Skeletal muscle tissue (tissue), 4 donors: ENCODE measurements around the gene DNAAF5. TPM values are rescaled to one million over a fixed set of nuclear protein-coding genes. Genes with fewer than 3 reads are reported as not detected.
"Not testable (repeated sequence)": the region's sequence is repeated elsewhere in the genome, so short reads cannot be mapped to it uniquely, and the experiment has no call there.

Source experiments
- H3K27ac ChIP-seq: one replicate; pipeline ENCODE4 v1.7.0; 2013; ENCODE audit warnings: mild to moderate bottlenecking, low read depth, low read length, inconsistent platforms
- H3K27me3 ChIP-seq, 3 donors: one replicate each; pipeline ENCODE4 v1.7.0; 2013; ENCODE audit warnings: low read length in 3 of 3; ENCODE audit not compliant: control insufficient read depth in 3 of 3, insufficient read depth in 3 of 3
- H3K36me3 ChIP-seq, 3 donors: one replicate each; pipeline ENCODE4 v1.7.0; 2013; ENCODE audit warnings: low read length in 3 of 3; ENCODE audit not compliant: control insufficient read depth in 3 of 3, insufficient read depth in 3 of 3
- H3K4me1 ChIP-seq, 3 donors: one replicate each; pipeline ENCODE4 v1.7.0; 2013; ENCODE audit warnings: low read length in 3 of 3, mild to moderate bottlenecking in 3 of 3; ENCODE audit not compliant: control insufficient read depth in 3 of 3, insufficient read depth in 3 of 3
- H3K4me3 ChIP-seq, 3 donors: one replicate each; pipeline ENCODE4 v1.7.0; 2013; ENCODE audit warnings: low read length in 3 of 3
- H3K9ac ChIP-seq, 3 donors: one replicate each; pipeline ENCODE4 v1.7.0; 2013; ENCODE audit warnings: low read length in 3 of 3, mild to moderate bottlenecking in 3 of 3, moderate library complexity in 2 of 3, low read depth in 1 of 3
- H3K9me3 ChIP-seq, 3 donors: one replicate each; pipeline ENCODE4 v1.7.0; 2013; ENCODE audit warnings: low read length in 3 of 3; ENCODE audit not compliant: control insufficient read depth in 3 of 3
- total RNA-seq: library from RNA; depleted of rRNA; stranded (reverse); fragments of >200 nt; gene quantifications from one replicate; pipeline ENCODE4 v1.2.3, GENCODE V29; 2014
- donor health status: Osteomylitis.

The DNAAF5 gene
- total RNA-seq, 1 donor from 2014 or later, result 13.0 TPM

DNA sequence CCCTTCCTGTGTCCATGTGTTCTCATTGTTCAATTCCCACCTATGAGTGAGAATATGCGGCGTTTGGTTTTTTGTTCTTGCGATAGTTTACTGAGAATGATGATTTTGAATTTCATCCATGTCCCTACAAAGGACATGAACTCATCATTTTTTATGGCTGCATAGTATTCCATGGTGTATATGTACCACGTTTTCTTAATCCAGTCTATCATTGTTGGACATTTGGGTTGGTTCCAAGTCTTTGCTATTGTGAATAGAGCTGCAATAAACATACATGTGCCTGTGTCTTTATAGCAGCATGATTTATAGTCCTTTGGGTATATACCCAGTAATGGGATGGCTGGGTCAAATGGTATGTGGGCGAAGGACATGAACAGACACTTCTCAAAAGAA lies 17.6 kb downstream of the DNAAF5 start:
- not testable (repeated sequence) for H3K27ac ChIP-seq, H3K9me3 ChIP-seq, H3K9ac ChIP-seq, H3K27me3 ChIP-seq, H3K4me3 ChIP-seq, H3K4me1 ChIP-seq
- H3K36me3 ChIP-seq, result peaks cover 31 to 34% (median 33%) of the 10 kb centered on the region in 3 donors

DNA sequence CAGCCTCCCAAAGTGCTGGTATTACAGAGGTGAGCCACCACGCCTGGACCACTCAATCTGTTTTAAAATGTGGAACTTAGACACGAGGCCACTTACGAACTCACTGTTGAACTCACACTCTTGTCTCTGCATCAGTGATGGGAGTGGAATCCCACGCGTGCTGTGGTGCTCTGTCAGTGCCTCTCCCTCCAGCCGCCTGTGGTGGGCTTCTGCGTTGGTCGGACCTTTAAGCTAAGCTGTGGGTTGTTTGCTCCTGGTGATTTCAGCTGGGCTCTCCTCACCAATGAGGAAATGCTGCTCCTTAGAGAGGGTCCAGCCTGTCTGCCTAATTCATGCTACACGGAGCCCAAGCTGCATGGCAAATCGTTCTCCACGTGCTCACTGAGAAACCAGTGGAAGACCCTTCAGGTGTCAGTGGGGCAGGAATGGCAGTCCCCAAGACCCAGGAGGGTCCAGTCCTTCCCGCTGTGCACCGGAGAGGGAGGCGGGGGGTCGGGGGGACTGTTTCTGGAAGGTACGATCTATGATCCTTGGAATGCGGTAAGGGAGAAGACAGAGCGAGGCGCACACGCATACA lies 18.4 kb downstream of the DNAAF5 start:
- H3K4me1 ChIP-seq, result peaks cover 0 to 2% (median 0%) of the 10 kb centered on the region in 3 donors
- no peak overlapping the region for H3K9ac ChIP-seq
- no peaks in the 10 kb centered on the region for H3K9me3 ChIP-seq
- no peak overlapping the region for H3K27ac ChIP-seq
- no peaks in the 10 kb centered on the region for H3K27me3 ChIP-seq
- no peak overlapping the region for H3K4me3 ChIP-seq
- H3K36me3 ChIP-seq, result peaks cover 26 to 33% (median 32%) of the 10 kb centered on the region in 3 donors

DNA sequence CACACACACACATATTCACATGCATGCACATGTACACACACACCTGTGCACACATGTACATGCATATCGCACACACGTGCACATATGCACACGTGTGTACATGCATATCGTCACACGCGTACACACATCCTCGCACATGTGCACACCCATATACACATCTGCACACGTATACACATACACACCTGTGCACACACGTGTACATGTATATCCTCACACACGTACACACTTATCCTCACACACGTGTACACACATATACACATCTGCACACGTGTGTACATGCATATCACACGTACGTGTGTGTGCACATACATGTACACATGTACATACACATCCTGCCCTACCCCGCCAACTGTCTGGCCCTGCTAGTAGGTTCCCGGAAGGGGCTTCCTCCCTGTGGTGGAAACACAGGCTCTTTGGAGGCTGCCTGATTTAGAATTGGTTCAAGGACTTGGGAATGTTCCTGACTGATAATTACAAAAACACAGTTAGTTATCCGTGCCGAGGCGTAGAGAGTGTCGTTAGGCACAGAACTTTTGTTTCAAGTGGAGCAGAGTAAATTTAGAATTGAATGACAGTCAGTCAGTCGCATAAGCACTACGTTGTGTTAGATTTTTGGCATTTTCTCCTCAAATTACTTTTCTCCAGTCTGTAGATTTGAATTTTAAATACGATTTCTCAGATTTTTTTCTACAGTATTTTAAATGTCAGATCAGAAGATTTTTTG lies 19.1 kb downstream of the DNAAF5 start:
- H3K4me1 ChIP-seq, result peaks cover 0 to 2% (median 2%) of the 10 kb centered on the region in 3 donors
- peaks cover 24 to 33% (median 26%) of the 10 kb centered on the region in 3 donors for H3K36me3 ChIP-seq
- no peaks in the 10 kb centered on the region for H3K27me3 ChIP-seq
- H3K9me3 ChIP-seq, result no peaks in the 10 kb centered on the region
- H3K4me3 ChIP-seq, result no peak overlapping the region
- no peak overlapping the region for H3K9ac ChIP-seq
- H3K27ac ChIP-seq, result no peak overlapping the region

GRCh38 chr7:746155-747061 lies 19.9 kb downstream of the DNAAF5 start:
- Histone ChIP-seq H3K36me3 (peaks cover 21 to 28% (median 22%) of the 10 kb centered on the region in 3 donors), H3K9me3 (no peaks in the 10 kb centered on the region), H3K9ac (no peak overlapping the region), H3K27ac (no peak overlapping the region), H3K27me3 (no peaks in the 10 kb centered on the region), H3K4me1 (peaks cover 0 to 2% (median 2%) of the 10 kb centered on the region in 3 donors), H3K4me3 (no peak overlapping the region)

- H3K27me3 ChIP-seq, result no peaks in the 10 kb centered on the region
- H3K36me3 ChIP-seq, result peaks cover 17 to 20% (median 17%) of the 10 kb centered on the region in 3 donors
- no peak overlapping the region for H3K9ac ChIP-seq
- H3K4me3 ChIP-seq, result no peak overlapping the region
- no peaks in the 10 kb centered on the region for H3K9me3 ChIP-seq
- peaks cover 0 to 2% (median 2%) of the 10 kb centered on the region in 3 donors for H3K4me1 ChIP-seq
- no peak overlapping the region for H3K27ac ChIP-seq
Measured at GRCh38 chr7:747186-747585, 20.7 kb downstream of the DNAAF5 start.

GRCh38 chr7:748446-748845 lies 21.9 kb downstream of the DNAAF5 start:
- Histone ChIP-seq H3K27ac (no peak overlapping the region), H3K9ac (no peak overlapping the region)

DNA sequence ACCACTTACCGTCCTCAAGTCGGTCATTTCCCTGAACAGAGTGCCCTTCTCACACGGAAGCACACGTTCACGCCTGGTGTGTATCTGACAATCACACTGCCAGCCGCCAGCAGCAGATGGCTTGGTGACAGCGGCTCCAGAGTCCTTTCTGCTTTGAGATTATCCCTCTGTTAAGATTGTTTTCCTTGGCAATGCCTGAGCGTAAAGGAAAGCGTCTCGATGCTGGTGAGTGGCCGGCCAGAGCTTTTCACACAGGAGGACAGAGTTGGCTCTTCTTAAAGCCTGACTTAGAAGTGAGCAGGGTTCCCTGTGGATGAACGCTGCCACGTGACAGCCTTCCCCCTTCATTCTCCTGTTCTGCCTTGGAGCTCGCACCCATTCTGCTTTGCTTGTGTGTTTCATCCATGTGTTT lies 22.6 kb downstream of the DNAAF5 start:
- Histone ChIP-seq H3K9me3 (no peaks in the 10 kb centered on the region), H3K36me3 (peaks cover 16 to 23% (median 18%) of the 10 kb centered on the region in 3 donors), H3K27ac (no peak overlapping the region), H3K4me1 (peaks cover 0 to 2% (median 2%) of the 10 kb centered on the region in 3 donors), H3K27me3 (no peaks in the 10 kb centered on the region), H3K4me3 (no peak overlapping the region), H3K9ac (peak overlapping the region in 1 of 3 donors; percentile 8)

More at GRCh38 chr7:748446-748845, 21.9 kb downstream of the DNAAF5 start:
- peaks cover 16 to 20% (median 17%) of the 10 kb centered on the region in 3 donors for H3K36me3 ChIP-seq
- H3K4me1 ChIP-seq, result peaks cover 0 to 2% (median 2%) of the 10 kb centered on the region in 3 donors
- no peak overlapping the region for H3K4me3 ChIP-seq
- no peaks in the 10 kb centered on the region for H3K27me3 ChIP-seq
- no peaks in the 10 kb centered on the region for H3K9me3 ChIP-seq

- Histone ChIP-seq H3K36me3 (peaks cover 19 to 30% (median 24%) of the 10 kb centered on the region in 3 donors), H3K27me3 (no peaks in the 10 kb centered on the region), H3K4me1 (peaks cover 0 to 2% (median 2%) of the 10 kb centered on the region in 3 donors), H3K27ac (no peak overlapping the region), H3K9me3 (no peaks in the 10 kb centered on the region), H3K9ac (no peak overlapping the region), H3K4me3 (no peak overlapping the region)
Measured at GRCh38 chr7:750111-750905, 23.8 kb downstream of the DNAAF5 start.

DNA sequence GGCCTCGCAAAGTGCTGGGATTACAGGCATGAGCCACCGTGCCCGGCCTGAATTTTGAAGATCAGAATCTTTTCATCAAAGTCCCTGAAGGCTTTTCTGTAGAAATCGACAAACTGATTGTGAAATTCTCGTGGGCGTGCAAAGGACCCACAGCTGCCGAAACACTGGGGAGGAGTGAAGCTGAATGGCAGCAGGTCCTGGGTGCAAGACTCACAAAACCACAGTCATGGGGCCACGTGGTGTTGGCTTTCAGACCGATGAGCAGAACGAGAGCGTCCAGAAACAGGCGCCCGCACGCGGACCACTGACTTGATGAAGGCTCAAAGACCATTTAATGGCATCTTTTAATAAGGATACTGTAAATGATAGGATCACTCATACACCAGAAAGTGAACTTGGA lies 25.3 kb downstream of the DNAAF5 start:
- Histone ChIP-seq H3K4me1 (peaks cover 0 to 2% (median 2%) of the 10 kb centered on the region in 3 donors), H3K9ac (no peak overlapping the region), H3K9me3 (no peaks in the 10 kb centered on the region), H3K27me3 (no peaks in the 10 kb centered on the region), H3K4me3 (no peak overlapping the region), H3K27ac (no peak overlapping the region), H3K36me3 (peaks cover 28 to 31% (median 31%) of the 10 kb centered on the region in 3 donors)
